K562 (cell line): ENCODE data around the gene IL10RB. TPM values are rescaled to one million over a fixed set of nuclear protein-coding genes. Genes with fewer than 3 reads are reported as not detected.

Experiments
- AFF4 ChIP-seq: sonication (generic); formaldehyde crosslinking; IDR thresholded peaks from 2 replicates; pipeline ENCODE4 v1.8.0; 2023; ENCODE audit warnings: mild to moderate bottlenecking, missing genetic modification reagents
- CBFA2T2 ChIP-seq: fragments of 450-650 bp; conservative IDR thresholded peaks from 2 replicates; pipeline ENCODE4 v1.6.1; 2017; ENCODE audit warnings: mild to moderate bottlenecking
- ESRRB ChIP-seq: fragments of 250-450 bp; sonication (Bioruptor Pico); IDR thresholded peaks from 2 replicates; pipeline ENCODE4 v1.5.0; 2020; ENCODE audit warnings: mild to moderate bottlenecking, moderate library complexity, borderline replicate concordance
- FOXP4 ChIP-seq: sonication (generic); formaldehyde crosslinking; IDR thresholded peaks from 2 replicates; pipeline ENCODE4 v1.8.0; 2022; ENCODE audit warnings: mild to moderate bottlenecking, missing genetic modification reagents, borderline replicate concordance
- ILF3 ChIP-seq: fragments of 450-650 bp; IDR thresholded peaks from 2 replicates; pipeline ENCODE4 v1.6.1; 2018; ENCODE audit warnings: antibody characterized with exemption, mild to moderate bottlenecking, moderate library complexity, borderline replicate concordance
- KAT7 ChIP-seq: sonication (generic); formaldehyde crosslinking; IDR thresholded peaks from 2 replicates; pipeline ENCODE4 v1.8.0; 2022; ENCODE audit warnings: missing genetic modification reagents, mild to moderate bottlenecking, borderline replicate concordance
- RBM39 ChIP-seq: fragments of 200-400 bp; formaldehyde crosslinking; optimal IDR thresholded peaks from 2 replicates; pipeline ENCODE3; 2018; ENCODE audit warnings: low read depth, low read length
- SETDB1 ChIP-seq: IDR thresholded peaks from one replicate; pipeline ENCODE4 v1.6.1; 2012; ENCODE audit warnings: low read length, control low read depth, inconsistent platforms
- TARDBP ChIP-seq: fragments of 450-650 bp; IDR thresholded peaks from 2 replicates; pipeline ENCODE4 v1.6.1; 2016
- ZNF280B ChIP-seq: fragments of 250-450 bp; sonication (Bioruptor Pico); IDR thresholded peaks from 2 replicates; pipeline ENCODE4 v1.5.1; 2021; ENCODE audit warnings: mild to moderate bottlenecking
- ZNF384 ChIP-seq: IDR thresholded peaks from 2 replicates; pipeline ENCODE4 v1.6.1; 2012; ENCODE audit warnings: low read depth, low read length, improper control_type of control experiment
- ZNF512 ChIP-seq: IDR thresholded peaks from 2 replicates; pipeline ENCODE4 v1.6.1; 2016; ENCODE audit warnings: missing genetic modification characterization, missing compliant biosample characterization
- ZNF586 ChIP-seq: fragments of 450-650 bp; formaldehyde crosslinking; conservative IDR thresholded peaks from 2 replicates; pipeline ENCODE4 v1.4.0; 2020; ENCODE audit warnings: mild to moderate bottlenecking, moderate library complexity
- ZNF785 ChIP-seq: fragments of 250-450 bp; sonication (Bioruptor Pico); IDR thresholded peaks from 2 replicates; pipeline ENCODE4 v1.4.0; 2020; ENCODE audit warnings: mild to moderate bottlenecking
- polyA plus RNA-seq, 8 experiments: library from polyadenylated mRNA; depleted of rRNA in 4 of 8; stranded (reverse) in 5 of 8; unstranded in 3 of 8; fragments of >200 nt; fragmentation: Nextera tagmentation in 2 of 8; fragmentation: Illumina TruSeq in 1 of 8; extraction: Ambion mirVana in 2 of 8; extraction: Trizol in 1 of 8; gene quantifications; 2 replicates each; pipeline versions ENCODE4 v1.2.1 to v1.2.3, GENCODE V29; 2011 to 2014; ENCODE audit warnings: inconsistent platforms in 1 of 8, missing spikeins in 1 of 8
- total RNA-seq, 7 experiments: library from RNA; depleted of rRNA in 6 of 7; stranded (reverse); fragments of >200 nt in 6 of 7; fragmentation: Illumina TruSeq in 2 of 7; extraction: Trizol in 2 of 7; gene quantifications; 2 replicates each; pipeline versions ENCODE4 v1.2.1 to v1.2.3, GENCODE V29; 2011 to 2021; ENCODE audit warnings: low replicate concordance in 1 of 7
- TF ChIP-seq, protein P1 (sequence below): fragments of 450-650 bp; IDR thresholded peaks from 2 replicates; pipeline ENCODE4 v1.6.1; 2016; ENCODE audit warnings: low read depth, mild to moderate bottlenecking, moderate library complexity
- TF ChIP-seq, protein P2 (sequence below): fragments of 450-650 bp; IDR thresholded peaks from 2 replicates; pipeline ENCODE4 v1.6.1; 2016

The IL10RB gene
- total and polyA plus RNA-seq, 9 of the 15 experiments (the other 6 are each of a cell fraction or from before 2014, with no cell fraction given) = 10.9 to 33.8 (median 23.0) TPM

DNA sequence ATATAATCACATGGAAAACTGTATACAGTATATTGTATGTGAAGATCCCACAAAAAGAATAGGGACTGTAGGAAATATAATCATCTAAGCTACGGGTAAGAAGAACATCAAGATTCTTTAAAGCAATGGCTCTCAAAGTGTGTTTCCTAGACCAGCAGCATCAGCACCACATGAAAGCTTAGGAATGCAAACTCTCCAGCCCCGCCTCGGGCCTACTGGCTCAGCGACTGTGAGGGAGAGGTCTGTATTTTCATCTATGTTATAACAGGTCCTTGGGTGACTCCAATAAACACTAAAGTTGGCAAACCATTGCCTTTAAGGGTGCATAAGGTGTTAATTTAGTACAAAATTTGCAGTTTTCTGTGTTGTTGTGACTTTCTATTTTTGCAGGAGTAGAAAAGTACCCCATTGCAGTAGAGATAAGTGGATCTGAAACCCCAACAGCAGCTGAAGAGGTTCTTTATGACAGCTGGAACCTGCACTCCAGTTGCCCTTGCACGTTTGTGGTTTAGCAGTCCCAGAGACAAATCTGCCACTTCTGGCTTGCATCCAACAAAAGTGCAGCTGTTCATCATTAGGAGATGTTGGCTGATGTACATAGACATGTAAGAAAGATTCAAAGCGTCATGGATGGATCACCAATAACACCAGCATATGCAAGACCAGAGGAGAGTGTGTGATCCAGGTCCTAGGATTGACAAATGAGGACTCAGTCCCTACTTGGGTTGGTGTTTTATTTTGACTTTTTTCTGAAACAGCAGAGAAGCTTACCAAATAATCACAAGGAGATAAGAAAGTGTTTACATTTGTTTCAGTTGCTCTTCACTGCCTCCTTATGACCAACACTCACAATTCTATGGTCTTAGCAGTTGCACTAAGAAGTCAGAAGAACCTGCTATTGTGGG is 42.7 kb downstream of the IL10RB start (continued):
- no peak for TF ChIP-seq KAT7 (CRISPR knock-in tag)
- no peak for TF ChIP-seq ZNF280B (CRISPR knock-in tag)
- TF ChIP-seq, protein P1, sequence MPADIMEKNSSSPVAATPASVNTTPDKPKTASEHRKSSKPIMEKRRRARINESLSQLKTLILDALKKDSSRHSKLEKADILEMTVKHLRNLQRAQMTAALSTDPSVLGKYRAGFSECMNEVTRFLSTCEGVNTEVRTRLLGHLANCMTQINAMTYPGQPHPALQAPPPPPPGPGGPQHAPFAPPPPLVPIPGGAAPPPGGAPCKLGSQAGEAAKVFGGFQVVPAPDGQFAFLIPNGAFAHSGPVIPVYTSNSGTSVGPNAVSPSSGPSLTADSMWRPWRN = 0 out of 2 replicates have a peak, but pooled peaks have one; percentile 33
- TF ChIP-seq, protein P2, sequence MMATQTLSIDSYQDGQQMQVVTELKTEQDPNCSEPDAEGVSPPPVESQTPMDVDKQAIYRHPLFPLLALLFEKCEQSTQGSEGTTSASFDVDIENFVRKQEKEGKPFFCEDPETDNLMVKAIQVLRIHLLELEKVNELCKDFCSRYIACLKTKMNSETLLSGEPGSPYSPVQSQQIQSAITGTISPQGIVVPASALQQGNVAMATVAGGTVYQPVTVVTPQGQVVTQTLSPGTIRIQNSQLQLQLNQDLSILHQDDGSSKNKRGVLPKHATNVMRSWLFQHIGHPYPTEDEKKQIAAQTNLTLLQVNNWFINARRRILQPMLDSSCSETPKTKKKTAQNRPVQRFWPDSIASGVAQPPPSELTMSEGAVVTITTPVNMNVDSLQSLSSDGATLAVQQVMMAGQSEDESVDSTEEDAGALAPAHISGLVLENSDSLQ = 0 out of 2 replicates have a peak, but pooled peaks have one; percentile 22
- TF ChIP-seq AFF4 (CRISPR knock-in tag) = no peak
- TF ChIP-seq CBFA2T2 = peak; percentile 79
- no peak for TF ChIP-seq FOXP4 (CRISPR knock-in tag)
- TF ChIP-seq ZNF512 = no peak
- TF ChIP-seq ILF3 = 0 out of 2 replicates have a peak, but pooled peaks have one; percentile 12
- TF ChIP-seq RBM39 = no peak
- TF ChIP-seq TARDBP = no peak
- TF ChIP-seq ESRRB (CRISPR knock-in tag) = no peak
- TF ChIP-seq ZNF586 (CRISPR knock-in tag) = no peak
- TF ChIP-seq ZNF785 = no peak
- no peak for TF ChIP-seq ZNF384
- TF ChIP-seq SETDB1 = no peak
